CD4-positive, alpha-beta T cell treated with Interleukin-15 for 4 hours (primary cell): ENCODE data around the gene GLIPR1L1.
A peak's percentile ranks its signal among the peaks of the same experiment; 100 is the strongest.

ENCODE experiments used
- DNase-seq: peaks from one replicate; pipeline ENCODE4 v3.0.0-alpha.2; 2020; ENCODE audit warnings: low spot score

The GLIPR1L1 gene

DNA sequence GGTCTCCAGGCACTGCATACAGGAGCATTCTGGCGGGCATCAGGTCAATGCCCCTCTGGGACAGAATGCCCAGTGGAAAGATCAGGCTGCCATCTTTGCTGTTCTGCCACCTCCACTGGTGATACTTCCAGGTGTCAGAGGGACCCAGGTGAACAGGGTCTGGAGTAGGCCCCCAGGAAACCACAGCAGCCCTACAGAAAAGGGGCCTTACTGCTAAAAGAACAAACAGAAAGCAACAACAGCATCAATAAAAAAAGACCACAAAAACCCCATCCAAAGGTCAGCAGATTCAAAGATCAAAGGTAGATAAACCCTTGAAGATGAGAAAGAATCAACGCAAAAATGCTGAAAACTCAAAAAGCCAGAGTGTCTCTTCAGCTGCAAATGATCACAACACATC lies 15.9 kb downstream of the GLIPR1L1 start:
- no peak for DNase-seq

DNA sequence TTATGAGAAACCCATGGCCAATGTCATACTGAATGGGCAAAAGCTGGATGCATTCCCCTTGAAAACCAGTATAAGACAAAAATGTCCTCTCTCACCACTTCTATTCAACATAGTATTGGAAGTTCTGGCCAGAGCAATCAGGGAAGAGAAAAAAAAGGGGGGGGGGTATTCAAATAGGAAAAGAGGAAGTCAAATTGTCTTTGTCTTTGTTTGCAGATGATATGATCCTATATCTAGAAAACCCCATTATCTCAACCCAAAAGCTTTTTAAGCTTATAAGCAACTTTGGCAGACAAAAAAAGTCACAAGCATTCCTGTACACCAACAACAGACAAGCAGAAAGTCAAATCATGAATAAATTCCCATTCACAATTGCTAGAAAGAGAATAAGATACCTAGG lies 19.5 kb downstream of the GLIPR1L1 start:
- no peak for DNase-seq

DNA sequence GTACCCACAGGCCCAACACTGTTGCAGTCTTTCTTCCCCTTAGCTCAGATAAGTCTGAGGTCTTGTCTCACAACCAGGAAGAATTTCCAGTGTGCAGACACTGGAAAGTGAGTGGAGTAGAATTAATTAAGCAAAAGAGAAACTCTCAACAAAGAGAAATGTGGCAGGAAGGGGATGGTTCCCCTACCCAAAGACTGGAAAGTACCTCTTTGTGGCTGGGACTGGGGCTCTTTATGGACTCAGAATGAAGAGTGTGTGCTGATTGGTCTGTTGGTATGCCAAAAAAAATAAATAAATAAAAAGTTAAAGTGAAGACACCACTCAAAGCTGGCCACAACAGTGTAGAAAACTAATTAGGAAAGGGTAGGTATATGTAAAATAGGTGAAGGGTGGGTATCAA lies 26.4 kb downstream of the GLIPR1L1 start:
- DNase-seq, result no peak

DNA sequence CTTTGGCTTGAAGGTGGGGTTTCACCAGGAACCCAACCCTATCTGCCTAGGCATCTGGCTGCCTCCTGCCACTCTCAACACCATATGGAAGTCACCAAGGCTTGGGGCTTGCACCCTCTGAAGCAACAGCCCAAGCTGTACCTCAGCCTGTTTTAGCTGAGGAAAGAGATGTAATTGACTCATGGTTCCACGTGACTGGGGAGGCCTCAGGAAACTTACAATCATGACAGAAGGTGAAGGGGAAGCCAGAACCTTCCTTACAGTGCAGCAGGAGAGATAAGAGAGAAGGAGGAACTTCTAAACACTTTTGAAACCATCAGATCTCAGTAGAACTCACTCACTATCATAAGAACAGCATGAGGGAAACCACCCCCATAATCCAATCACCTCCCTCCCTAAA lies 26.9 kb downstream of the GLIPR1L1 start:
- DNase-seq, result no peak

DNA sequence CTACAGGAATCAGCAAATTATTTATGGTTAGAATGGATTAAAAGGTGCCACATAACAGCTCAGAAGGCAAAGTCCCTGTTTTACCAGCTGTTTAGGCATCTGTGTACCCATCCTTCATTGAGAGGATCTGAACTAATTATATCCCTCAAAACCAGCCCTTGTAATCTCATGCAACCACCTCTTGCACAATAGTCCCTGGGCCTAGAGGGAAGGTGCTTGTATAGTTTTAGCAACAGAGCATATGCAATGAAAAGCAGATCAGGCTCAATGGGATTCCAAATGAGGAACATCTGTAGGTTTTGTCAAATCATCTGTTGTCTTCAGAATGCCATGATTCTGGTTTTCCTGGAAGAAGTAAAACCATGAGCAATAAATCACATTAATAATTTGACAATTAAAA lies 30.4 kb downstream of the GLIPR1L1 start:
- no peak for DNase-seq

DNA sequence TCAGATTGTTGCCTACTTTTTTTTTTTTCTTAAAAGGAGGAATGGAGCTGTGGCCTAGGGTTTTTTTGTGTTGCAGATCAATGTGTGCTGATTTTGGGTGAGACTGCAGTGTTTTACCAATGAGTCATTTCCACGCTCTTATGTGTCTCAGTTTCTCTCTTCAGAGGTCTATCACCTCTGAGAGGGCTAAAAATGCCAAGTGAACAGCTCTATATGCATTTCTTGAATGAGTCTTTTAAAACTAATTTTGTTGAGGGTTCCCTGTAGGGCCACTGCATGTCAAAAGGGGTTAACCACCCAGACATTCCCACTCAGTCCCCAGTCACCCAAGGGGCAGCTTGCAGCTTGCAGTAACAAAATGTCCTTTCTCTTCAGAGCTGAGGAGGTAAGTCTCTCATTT lies 32.2 kb downstream of the GLIPR1L1 start:
- no peak for DNase-seq

DNA sequence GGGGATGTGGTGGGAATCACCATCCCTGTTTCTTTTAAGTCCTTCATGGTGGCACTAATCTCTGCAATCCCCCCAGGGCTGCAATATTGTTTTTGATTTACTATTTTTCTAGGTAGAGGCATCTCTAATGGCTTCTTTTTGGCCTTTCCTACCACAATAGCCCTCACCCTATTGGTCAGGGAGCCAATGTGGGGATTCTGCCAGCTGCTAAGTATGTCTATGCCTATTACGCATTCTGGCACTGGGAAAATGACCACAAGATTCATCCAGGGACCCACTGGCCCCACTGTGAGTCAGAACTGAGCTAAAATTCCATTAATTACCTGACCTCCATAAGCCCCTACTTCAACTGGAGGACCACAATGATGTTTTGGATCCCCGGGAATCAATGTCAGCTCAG lies 40.5 kb downstream of the GLIPR1L1 start:
- no peak for DNase-seq

DNA sequence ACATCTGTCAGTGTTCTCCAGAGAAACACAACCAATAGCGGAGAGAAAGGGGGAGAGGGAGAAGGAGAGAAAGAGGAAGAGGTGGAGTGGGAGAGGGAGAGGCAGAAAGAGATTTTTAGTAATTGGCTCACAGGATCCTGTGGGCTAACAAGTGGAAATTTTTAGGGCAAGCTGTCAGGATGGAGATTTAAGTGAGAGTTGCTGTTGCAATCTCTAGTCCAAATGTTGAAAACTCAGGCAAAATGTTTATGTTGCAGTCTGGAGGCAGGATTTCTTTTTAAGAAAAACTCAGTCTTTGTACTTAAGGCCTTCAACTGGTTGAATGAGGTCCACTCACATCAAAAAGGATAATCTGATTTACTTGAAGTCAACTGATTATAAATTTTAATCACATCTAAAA lies 43.9 kb downstream of the GLIPR1L1 start:
- DNase-seq, result no peak

DNA sequence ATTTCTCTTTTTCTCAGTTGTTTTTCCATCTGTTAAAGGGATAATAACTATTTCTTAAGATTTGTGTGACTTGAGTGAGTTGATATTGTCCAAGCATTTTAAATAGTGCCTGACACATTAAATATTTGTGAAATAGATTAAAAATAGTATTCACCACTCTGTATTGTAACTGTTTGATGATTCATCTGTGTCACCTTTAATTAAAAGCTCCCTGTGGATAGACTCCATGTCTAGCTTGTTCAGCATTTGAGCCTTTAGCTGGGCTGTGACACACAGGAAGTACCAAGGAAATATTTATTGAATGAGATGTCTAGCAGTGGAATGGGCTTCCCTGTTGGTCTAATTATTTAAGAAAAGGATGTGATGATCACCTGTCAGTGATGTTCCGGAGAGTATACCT lies 54.6 kb downstream of the GLIPR1L1 start:
- DNase-seq, result peak; percentile 13

DNA sequence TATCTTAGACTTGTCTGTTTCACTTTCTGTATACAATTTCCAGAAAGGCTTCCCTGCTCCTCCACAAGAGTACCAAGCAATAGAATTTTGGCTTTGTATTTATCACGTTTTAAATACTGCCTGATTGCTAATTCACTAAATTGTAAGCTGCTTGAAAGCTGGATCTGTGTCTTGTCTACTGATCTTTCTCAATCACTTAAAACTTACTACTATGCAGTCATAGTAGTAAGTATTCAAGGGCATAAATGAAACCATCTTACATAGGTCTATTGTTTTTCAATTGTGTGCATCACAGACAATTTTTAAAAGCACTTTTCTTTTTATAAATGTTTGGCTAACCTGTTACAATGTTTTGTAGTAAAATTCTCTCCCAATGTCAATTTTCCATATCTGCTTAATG lies 55.2 kb downstream of the GLIPR1L1 start:
- DNase-seq, result no peak

DNA sequence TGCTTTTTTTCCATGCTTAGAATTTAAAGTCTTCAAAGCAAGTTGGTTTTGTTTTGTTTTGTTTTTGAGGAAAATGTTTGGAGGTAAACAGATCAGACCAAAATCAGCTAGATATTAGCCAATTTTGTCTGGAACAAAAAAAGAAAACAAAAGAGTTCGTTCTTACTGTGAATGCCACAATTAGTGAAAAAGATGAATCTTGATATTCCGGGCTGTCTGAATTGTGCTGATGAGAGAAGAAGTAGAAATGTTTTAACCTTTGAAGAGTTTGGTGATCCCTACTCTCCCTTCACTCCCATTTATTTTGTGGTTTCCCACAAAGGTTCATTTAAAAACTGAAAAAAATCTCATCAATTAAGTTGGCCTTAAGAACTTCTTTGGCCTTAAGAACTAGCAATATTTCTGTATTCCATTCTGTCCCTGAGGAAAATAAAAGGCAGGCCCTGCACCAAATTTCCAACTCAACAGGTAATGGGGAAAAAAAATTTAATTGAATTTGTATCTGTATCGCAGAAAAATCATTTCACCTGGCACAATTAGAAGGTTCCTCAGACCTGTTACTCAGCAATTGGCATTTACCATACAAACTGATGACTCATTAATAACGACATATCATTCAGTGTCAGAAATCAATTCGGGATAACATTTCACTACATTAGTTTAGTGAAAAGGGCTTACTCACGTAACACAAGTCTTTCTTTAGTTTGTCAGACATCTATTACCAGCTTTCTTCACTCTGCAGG lies 55.9 kb downstream of the GLIPR1L1 start:
- no peak for DNase-seq

DNA sequence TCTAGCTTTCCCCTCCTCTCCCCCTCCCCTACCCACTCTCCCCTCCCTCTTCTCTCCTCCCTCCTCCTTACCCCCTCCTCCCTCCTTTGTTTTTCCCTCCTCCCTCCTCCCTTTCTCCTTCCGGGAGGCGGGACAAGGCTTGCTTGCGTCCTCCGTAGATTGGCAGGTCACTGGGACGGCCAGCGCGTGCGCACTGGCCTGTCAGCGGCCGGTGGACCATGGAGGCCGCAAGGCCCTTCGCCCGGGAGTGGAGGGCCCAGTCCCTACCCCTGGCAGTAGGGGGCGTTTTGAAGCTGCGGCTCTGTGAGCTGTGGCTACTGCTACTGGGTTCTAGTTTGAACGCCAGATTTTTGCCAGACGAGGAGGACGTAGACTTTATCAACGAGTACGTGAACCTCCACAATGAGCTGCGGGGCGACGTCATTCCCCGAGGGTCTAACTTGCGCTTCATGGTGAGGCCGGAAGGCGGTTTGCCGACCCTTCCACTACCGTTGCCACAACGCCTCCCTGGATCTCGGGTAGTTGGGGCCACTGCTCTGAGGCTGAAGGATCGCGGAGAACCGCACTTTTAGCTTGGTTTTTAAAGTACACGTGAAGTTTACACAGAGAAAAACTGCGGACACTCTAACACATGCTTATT lies 56.5 kb downstream of the GLIPR1L1 start, which contains the start of gene GLIPR1L2:
Gene GLIPR1L2 (plus strand): TSS at position 191 of the 640 bp plus-strand sequence. CDS start 28 bp downstream, at position 219.
- DNase-seq, result peak; percentile 93

DNA sequence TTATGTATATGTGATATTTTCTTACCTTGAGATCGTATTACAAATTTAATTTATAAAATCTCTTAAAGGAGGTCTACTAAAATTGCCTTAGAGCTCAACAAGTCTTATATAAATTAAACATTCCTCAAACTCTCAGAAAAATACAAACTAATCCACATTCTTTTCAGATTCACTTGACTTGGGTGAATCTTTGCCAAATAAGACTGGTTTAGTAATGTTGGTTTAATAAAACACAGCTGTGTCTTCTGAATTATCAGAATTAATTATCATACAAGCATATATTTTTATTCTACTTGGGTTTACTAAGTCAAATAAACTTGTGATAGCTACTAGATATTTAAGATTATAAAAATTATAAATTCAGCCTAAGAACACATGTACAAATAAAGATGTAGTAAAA lies 69.8 kb downstream of the GLIPR1L1 start:
- no peak for DNase-seq

DNA sequence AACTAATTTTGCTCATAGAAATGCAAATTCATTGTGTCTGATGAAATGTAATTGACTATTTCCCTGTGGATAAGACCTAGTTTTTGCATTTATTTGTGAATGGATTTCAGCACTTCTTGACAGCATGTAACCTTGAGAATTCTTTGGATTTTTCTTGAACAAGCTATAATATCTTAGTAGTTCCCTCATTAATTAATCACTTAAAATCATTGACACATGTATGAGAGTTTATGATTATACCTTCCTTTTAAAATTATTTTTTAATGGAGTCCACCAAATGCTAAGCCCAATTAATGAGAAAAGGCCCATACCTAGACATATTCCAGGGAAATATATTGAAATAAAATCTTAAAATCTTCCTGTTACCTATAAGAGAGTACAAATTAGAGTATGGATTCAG lies 73.2 kb downstream of the GLIPR1L1 start:
- DNase-seq, result no peak

DNA sequence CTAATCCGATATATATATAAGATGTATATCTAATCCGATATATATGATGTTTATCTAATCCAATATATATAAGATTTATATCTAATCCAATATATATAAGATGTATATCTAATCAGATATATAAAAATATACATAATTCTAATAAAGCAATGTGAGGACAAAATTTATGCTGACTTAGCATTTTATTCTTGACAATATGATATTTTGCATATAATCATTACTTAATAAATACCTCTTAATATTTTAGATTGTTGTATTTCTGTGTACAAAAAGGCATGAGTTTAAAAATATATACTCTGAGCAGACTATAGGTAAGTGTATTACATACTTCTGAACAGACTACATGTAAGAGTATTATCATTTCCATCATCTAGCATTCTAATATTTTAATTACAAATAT lies 75.4 kb downstream of the GLIPR1L1 start:
- no peak for DNase-seq

DNA sequence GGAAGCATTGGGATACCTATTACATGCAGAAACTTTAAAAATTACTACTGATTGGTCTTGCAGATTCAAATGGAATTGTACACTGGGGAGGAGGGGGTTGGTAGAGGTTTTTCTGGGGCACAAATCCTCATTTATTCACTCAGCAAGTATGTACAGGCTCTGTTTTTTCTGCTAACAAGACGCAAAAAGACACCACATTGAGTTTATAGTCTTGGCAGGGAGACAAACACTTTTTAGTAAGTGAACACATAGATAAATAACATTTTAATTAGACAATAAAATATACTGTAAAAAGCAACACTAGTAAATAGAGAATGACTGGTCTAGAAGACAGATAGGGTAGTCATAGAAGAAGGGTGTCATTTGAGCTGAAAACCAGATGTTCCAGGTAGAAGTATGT lies 80.2 kb downstream of the GLIPR1L1 start:
- no peak for DNase-seq

DNA sequence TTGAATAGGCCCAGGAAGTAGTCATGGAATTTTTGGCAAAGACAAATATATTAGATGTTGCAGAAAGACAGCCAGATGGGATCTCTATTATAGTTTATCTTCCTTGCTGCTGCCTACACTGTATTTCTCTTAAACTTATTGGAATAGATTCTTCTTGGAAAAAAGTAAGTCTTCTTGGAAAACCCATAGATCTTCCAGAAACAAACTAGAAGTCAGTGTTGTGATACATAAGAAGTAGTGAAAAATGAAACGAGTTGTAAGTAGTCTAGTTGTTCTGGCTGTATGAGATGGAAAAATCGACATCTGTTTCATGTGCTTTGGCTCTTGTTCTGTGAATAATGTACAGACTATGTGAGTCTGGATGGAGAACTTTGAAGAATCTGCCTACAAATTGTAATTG lies 85.4 kb downstream of the GLIPR1L1 start:
- no peak for DNase-seq
